HepG2 (cell line): ENCODE results near the gene SIX5. TPM values are rescaled to one million over a fixed set of nuclear protein-coding genes. Genes with fewer than 3 reads are reported as not detected.

Experiments used
- NAIF1 ChIP-seq: sonication (generic); formaldehyde crosslinking; IDR thresholded peaks from 2 replicates; pipeline ENCODE4 v1.5.0; 2020; ENCODE audit warnings: mild to moderate bottlenecking, missing genetic modification reagents, borderline replicate concordance
- NFIC ChIP-seq: IDR thresholded peaks from 2 replicates; pipeline ENCODE4 v1.6.1; 2012; ENCODE audit warnings: mild to moderate bottlenecking, low read length, inconsistent platforms
- POLR2G ChIP-seq: fragments of 200-400 bp; formaldehyde crosslinking; IDR thresholded peaks from 2 replicates; pipeline ENCODE4 v1.6.1; 2018; ENCODE audit warnings: mild to moderate bottlenecking, low read depth, low read length, moderate library complexity
- PRMT3 ChIP-seq: sonication (generic); formaldehyde crosslinking; IDR thresholded peaks from 2 replicates; pipeline ENCODE4 v1.8.1; 2022; ENCODE audit warnings: low read depth, mild to moderate bottlenecking, moderate library complexity, missing genetic modification reagents, borderline replicate concordance
- REPIN1 ChIP-seq: sonication (generic); formaldehyde crosslinking; IDR thresholded peaks from 2 replicates; pipeline ENCODE4 v1.8.0; 2022; ENCODE audit warnings: missing genetic modification reagents, low read depth, mild to moderate bottlenecking, borderline replicate concordance
- TBX2 ChIP-seq: sonication (generic); formaldehyde crosslinking; IDR thresholded peaks from 2 replicates; pipeline ENCODE4 v1.5.0; 2020; ENCODE audit warnings: missing genetic modification reagents, mild to moderate bottlenecking, borderline replicate concordance
- TIGD3 ChIP-seq: sonication (generic); formaldehyde crosslinking; IDR thresholded peaks from 2 replicates; pipeline ENCODE4 v1.5.1; 2020; ENCODE audit warnings: mild to moderate bottlenecking, missing genetic modification reagents, borderline replicate concordance
- ZNF18 ChIP-seq: sonication (generic); formaldehyde crosslinking; IDR thresholded peaks from 2 replicates; pipeline ENCODE4 v1.8.0; 2022; ENCODE audit warnings: mild to moderate bottlenecking, missing genetic modification reagents; ENCODE audit not compliant: insufficient replicate concordance
- ZNF280B ChIP-seq: sonication (generic); formaldehyde crosslinking; IDR thresholded peaks from 2 replicates; pipeline ENCODE4 v1.5.0; 2020; ENCODE audit warnings: missing genetic modification reagents, mild to moderate bottlenecking, borderline replicate concordance
- ZNF556 ChIP-seq: sonication (generic); formaldehyde crosslinking; IDR thresholded peaks from 2 replicates; pipeline ENCODE4 v1.4.0; 2020; ENCODE audit warnings: mild to moderate bottlenecking, missing genetic modification reagents, borderline replicate concordance
- ZNF816 ChIP-seq: sonication (generic); formaldehyde crosslinking; IDR thresholded peaks from 2 replicates; pipeline ENCODE4 v1.8.0; 2022; ENCODE audit warnings: missing genetic modification reagents, mild to moderate bottlenecking, borderline replicate concordance
- polyA plus RNA-seq, 8 experiments: library from polyadenylated mRNA; depleted of rRNA in 3 of 8; stranded (reverse) in 7 of 8; unstranded in 1 of 8; fragments of >200 nt; fragmentation: Illumina TruSeq in 4 of 8; extraction: Trizol in 4 of 8; gene quantifications; 2 replicates each; pipeline versions ENCODE4 v1.2.1 to v1.2.3, GENCODE V29; 2011 to 2016; ENCODE audit warnings: low read depth in 4 of 8, missing spikeins in 1 of 8, mixed read lengths in 1 of 8; ENCODE audit not compliant: insufficient read depth in 1 of 8
- total RNA-seq, 5 experiments: library from RNA; depleted of rRNA; stranded (reverse); fragments of >200 nt; fragmentation: Illumina TruSeq; extraction: Trizol; gene quantifications; 2 replicates each; pipeline ENCODE4 v1.2.3, GENCODE V29; 2016; ENCODE audit warnings: low read depth in 1 of 5
- TF ChIP-seq, protein P1 (sequence below): IDR thresholded peaks from 2 replicates; pipeline ENCODE4 v1.6.1; 2012; ENCODE audit warnings: low read length, improper control_type of control experiment
- TF ChIP-seq, protein P2 (sequence below): sonication (generic); formaldehyde crosslinking; IDR thresholded peaks from 2 replicates; pipeline ENCODE4 v1.9.0; 2021; ENCODE audit warnings: mild to moderate bottlenecking, missing genetic modification reagents

SIX5 gene
- total and polyA plus RNA-seq, 2 of the 13 experiments (the other 11 are each of a cell fraction or from before 2014, with no cell fraction given), result 7.7 to 10.5 TPM

DNA sequence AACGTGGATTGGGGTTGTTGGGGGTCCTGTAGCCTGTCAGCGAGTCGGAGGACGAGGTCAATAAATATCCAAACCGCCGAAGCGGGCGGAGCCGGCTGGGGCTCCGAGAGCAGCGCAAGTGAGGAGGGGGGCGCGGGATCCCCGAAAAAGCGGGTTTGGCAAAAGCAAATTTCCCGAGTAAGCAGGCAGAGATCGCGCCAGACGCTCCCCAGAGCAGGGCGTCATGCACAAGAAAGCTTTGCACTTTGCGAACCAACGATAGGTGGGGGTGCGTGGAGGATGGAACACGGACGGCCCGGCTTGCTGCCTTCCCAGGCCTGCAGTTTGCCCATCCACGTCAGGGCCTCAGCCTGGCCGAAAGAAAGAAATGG is 754 bp upstream of the SIX5 start (continued):
- TF ChIP-seq REPIN1 (CRISPR knock-in tag), result peak; percentile 4; the same call in 1 of the 2 replicates
- 0 out of 2 replicates have a peak, but pooled peaks have one; percentile 36 for TF ChIP-seq NFIC
- 0 out of 2 replicates have a peak, but pooled peaks have one; percentile 3 for TF ChIP-seq ZNF556 (CRISPR knock-in tag)
- no peak for TF ChIP-seq PRMT3
- TF ChIP-seq NAIF1, result 0 out of 2 replicates have a peak, but pooled peaks have one; percentile 18
- TF ChIP-seq TIGD3, result no peak
- peak; percentile 17 for TF ChIP-seq ZNF18
- no peak for TF ChIP-seq TBX2 (CRISPR knock-in tag)
- TF ChIP-seq POLR2G, result peak; percentile 46; the same call in 1 of the 2 replicates
- TF ChIP-seq, protein P1, sequence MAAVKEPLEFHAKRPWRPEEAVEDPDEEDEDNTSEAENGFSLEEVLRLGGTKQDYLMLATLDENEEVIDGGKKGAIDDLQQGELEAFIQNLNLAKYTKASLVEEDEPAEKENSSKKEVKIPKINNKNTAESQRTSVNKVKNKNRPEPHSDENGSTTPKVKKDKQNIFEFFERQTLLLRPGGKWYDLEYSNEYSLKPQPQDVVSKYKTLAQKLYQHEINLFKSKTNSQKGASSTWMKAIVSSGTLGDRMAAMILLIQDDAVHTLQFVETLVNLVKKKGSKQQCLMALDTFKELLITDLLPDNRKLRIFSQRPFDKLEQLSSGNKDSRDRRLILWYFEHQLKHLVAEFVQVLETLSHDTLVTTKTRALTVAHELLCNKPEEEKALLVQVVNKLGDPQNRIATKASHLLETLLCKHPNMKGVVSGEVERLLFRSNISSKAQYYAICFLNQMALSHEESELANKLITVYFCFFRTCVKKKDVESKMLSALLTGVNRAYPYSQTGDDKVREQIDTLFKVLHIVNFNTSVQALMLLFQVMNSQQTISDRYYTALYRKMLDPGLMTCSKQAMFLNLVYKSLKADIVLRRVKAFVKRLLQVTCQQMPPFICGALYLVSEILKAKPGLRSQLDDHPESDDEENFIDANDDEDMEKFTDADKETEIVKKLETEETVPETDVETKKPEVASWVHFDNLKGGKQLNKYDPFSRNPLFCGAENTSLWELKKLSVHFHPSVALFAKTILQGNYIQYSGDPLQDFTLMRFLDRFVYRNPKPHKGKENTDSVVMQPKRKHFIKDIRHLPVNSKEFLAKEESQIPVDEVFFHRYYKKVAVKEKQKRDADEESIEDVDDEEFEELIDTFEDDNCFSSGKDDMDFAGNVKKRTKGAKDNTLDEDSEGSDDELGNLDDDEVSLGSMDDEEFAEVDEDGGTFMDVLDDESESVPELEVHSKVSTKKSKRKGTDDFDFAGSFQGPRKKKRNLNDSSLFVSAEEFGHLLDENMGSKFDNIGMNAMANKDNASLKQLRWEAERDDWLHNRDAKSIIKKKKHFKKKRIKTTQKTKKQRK, result no peak
- no peak for TF ChIP-seq ZNF280B (CRISPR knock-in tag)
- TF ChIP-seq, protein P2, sequence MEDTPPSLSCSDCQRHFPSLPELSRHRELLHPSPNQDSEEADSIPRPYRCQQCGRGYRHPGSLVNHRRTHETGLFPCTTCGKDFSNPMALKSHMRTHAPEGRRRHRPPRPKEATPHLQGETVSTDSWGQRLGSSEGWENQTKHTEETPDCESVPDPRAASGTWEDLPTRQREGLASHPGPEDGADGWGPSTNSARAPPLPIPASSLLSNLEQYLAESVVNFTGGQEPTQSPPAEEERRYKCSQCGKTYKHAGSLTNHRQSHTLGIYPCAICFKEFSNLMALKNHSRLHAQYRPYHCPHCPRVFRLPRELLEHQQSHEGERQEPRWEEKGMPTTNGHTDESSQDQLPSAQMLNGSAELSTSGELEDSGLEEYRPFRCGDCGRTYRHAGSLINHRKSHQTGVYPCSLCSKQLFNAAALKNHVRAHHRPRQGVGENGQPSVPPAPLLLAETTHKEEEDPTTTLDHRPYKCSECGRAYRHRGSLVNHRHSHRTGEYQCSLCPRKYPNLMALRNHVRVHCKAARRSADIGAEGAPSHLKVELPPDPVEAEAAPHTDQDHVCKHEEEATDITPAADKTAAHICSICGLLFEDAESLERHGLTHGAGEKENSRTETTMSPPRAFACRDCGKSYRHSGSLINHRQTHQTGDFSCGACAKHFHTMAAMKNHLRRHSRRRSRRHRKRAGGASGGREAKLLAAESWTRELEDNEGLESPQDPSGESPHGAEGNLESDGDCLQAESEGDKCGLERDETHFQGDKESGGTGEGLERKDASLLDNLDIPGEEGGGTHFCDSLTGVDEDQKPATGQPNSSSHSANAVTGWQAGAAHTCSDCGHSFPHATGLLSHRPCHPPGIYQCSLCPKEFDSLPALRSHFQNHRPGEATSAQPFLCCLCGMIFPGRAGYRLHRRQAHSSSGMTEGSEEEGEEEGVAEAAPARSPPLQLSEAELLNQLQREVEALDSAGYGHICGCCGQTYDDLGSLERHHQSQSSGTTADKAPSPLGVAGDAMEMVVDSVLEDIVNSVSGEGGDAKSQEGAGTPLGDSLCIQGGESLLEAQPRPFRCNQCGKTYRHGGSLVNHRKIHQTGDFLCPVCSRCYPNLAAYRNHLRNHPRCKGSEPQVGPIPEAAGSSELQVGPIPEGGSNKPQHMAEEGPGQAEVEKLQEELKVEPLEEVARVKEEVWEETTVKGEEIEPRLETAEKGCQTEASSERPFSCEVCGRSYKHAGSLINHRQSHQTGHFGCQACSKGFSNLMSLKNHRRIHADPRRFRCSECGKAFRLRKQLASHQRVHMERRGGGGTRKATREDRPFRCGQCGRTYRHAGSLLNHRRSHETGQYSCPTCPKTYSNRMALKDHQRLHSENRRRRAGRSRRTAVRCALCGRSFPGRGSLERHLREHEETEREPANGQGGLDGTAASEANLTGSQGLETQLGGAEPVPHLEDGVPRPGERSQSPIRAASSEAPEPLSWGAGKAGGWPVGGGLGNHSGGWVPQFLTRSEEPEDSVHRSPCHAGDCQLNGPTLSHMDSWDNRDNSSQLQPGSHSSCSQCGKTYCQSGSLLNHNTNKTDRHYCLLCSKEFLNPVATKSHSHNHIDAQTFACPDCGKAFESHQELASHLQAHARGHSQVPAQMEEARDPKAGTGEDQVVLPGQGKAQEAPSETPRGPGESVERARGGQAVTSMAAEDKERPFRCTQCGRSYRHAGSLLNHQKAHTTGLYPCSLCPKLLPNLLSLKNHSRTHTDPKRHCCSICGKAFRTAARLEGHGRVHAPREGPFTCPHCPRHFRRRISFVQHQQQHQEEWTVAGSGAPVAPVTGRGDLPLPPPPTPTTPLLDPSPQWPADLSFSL, result 0 out of 2 replicates have a peak, but pooled peaks have one; percentile 18
- TF ChIP-seq ZNF816 (CRISPR knock-in tag), result 0 out of 2 replicates have a peak, but pooled peaks have one; percentile 1
